ENCODE measurements around the gene FRRS1L.

Gene FRRS1L

GRCh38 chr9:109166771-109167601 lies at the start of gene FRRS1L:
Gene FRRS1L, minus strand, starts transcription at chr9:109167249. Its CDS starts 111 bp downstream, at chr9:109167138.
- DNase-seq = no peak

GRCh38 chr9:109214414-109214813 lies 47.4 kb upstream of the FRRS1L start:
- DNase-seq = no peak

GRCh38 chr9:109213285-109214121 lies 46.5 kb upstream of the FRRS1L start:
- DNase-seq = no peak

GRCh38 chr9:109212768-109213167 lies 45.7 kb upstream of the FRRS1L start:
- DNase-seq = no peak

- DNase-seq = no peak
These were observed 39.6 kb upstream of the FRRS1L start for GRCh38 chr9:109206670-109207069.

- no peak for DNase-seq
These were observed 38.5 kb upstream of the FRRS1L start for GRCh38 chr9:109205526-109205925.

- DNase-seq = no peak
These were observed 36.8 kb upstream of the FRRS1L start for GRCh38 chr9:109203761-109204360.

- DNase-seq = no peak
These were observed 32.6 kb upstream of the FRRS1L start for GRCh38 chr9:109199676-109200075.

GRCh38 chr9:109198736-109199382 lies 31.8 kb upstream of the FRRS1L start:
- DNase-seq = no peak

- no peak for DNase-seq
These were observed 27.0 kb upstream of the FRRS1L start for GRCh38 chr9:109193974-109194556.

- DNase-seq = no peak
These were observed 25.8 kb upstream of the FRRS1L start for GRCh38 chr9:109192732-109193361.

GRCh38 chr9:109191746-109192145 lies 24.7 kb upstream of the FRRS1L start:
- no peak for DNase-seq

GRCh38 chr9:109190151-109190550 lies 23.1 kb upstream of the FRRS1L start:
- no peak for DNase-seq

GRCh38 chr9:109186857-109187520 lies 19.9 kb upstream of the FRRS1L start:
- no peak for DNase-seq

GRCh38 chr9:109182940-109183798 lies 16.1 kb upstream of the FRRS1L start:
- no peak for DNase-seq

- no peak for DNase-seq
These were observed 15.5 kb upstream of the FRRS1L start for GRCh38 chr9:109182550-109182939.

GRCh38 chr9:109181284-109181683 lies 14.2 kb upstream of the FRRS1L start:
- DNase-seq = no peak

GRCh38 chr9:109179801-109180523 lies 12.9 kb upstream of the FRRS1L start:
- no peak for DNase-seq

GRCh38 chr9:109176963-109177362 lies 9.9 kb upstream of the FRRS1L start:
- DNase-seq = no peak

GRCh38 chr9:109176386-109176785 lies 9.3 kb upstream of the FRRS1L start:
- DNase-seq = no peak

Measured in inflammatory macrophage treated with lipopolysaccharide for 4 hours (primary cell).